ENCODE results near the gene AQP1.

DNA sequence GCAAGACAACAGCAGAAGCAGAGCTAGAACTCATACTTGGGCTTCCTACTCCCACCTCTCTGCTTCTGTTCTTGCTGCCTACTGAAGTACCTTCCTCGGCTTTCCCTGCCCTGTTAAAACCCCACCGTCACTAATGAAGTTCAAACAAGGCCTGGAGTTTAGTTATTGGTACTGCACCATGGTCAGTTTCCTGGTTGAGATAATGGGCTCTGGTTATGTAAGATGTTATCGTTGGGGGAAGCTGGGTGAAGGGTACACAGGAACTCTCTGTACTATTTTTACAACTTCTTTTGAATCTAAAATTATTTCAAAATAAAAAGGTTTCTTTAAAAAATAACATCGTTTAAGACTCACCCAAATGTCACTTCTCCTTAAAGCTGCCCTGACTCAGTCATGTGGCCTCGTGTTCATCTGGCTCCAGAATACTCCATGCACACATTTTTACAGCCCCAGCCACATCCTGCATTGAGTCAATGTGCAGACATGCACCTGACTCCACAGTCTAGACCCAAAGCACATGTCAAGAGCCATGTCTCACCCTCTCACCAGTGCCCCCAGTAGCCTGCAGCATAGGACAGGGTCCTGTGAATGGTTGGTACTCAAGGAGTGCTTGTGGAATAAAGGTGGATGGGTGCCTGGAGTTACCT, 36.9 kb upstream of the AQP1 start:
- TF ChIP-seq POLR2A (IDR thresholded peaks at IDR 0.05; ENCODE audit: low read depth, low read length), result no peak
- TF ChIP-seq, protein P1, sequence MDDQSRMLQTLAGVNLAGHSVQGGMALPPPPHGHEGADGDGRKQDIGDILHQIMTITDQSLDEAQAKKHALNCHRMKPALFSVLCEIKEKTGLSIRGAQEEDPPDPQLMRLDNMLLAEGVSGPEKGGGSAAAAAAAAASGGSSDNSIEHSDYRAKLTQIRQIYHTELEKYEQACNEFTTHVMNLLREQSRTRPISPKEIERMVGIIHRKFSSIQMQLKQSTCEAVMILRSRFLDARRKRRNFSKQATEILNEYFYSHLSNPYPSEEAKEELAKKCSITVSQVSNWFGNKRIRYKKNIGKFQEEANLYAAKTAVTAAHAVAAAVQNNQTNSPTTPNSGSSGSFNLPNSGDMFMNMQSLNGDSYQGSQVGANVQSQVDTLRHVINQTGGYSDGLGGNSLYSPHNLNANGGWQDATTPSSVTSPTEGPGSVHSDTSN (IDR thresholded peaks at IDR 0.05; ENCODE audit: insufficient replicate concordance, low read depth, low read length), result no peak
- no peak for TF ChIP-seq GABPA (IDR thresholded peaks at IDR 0.05; ENCODE audit: low read depth)
- no peak for TF ChIP-seq MYC (IDR thresholded peaks at IDR 0.05; ENCODE audit: insufficient read depth, insufficient read length, insufficient replicate concordance, low read length, severe bottlenecking)
- TF ChIP-seq NFIC (IDR thresholded peaks at IDR 0.05; ENCODE audit: low read depth, low read length), result no peak
- TF ChIP-seq, protein P2, sequence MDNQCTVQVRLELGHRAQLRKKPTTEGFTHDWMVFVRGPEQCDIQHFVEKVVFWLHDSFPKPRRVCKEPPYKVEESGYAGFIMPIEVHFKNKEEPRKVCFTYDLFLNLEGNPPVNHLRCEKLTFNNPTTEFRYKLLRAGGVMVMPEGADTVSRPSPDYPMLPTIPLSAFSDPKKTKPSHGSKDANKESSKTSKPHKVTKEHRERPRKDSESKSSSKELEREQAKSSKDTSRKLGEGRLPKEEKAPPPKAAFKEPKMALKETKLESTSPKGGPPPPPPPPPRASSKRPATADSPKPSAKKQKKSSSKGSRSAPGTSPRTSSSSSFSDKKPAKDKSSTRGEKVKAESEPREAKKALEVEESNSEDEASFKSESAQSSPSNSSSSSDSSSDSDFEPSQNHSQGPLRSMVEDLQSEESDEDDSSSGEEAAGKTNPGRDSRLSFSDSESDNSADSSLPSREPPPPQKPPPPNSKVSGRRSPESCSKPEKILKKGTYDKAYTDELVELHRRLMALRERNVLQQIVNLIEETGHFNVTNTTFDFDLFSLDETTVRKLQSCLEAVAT (IDR thresholded peaks at IDR 0.05), result no peak
- TF ChIP-seq, protein P3, sequence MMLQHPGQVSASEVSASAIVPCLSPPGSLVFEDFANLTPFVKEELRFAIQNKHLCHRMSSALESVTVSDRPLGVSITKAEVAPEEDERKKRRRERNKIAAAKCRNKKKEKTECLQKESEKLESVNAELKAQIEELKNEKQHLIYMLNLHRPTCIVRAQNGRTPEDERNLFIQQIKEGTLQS (IDR thresholded peaks at IDR 0.05; ENCODE audit: borderline replicate concordance, extremely low read depth, low read depth, low read length), result no peak
- TF ChIP-seq, protein P4, sequence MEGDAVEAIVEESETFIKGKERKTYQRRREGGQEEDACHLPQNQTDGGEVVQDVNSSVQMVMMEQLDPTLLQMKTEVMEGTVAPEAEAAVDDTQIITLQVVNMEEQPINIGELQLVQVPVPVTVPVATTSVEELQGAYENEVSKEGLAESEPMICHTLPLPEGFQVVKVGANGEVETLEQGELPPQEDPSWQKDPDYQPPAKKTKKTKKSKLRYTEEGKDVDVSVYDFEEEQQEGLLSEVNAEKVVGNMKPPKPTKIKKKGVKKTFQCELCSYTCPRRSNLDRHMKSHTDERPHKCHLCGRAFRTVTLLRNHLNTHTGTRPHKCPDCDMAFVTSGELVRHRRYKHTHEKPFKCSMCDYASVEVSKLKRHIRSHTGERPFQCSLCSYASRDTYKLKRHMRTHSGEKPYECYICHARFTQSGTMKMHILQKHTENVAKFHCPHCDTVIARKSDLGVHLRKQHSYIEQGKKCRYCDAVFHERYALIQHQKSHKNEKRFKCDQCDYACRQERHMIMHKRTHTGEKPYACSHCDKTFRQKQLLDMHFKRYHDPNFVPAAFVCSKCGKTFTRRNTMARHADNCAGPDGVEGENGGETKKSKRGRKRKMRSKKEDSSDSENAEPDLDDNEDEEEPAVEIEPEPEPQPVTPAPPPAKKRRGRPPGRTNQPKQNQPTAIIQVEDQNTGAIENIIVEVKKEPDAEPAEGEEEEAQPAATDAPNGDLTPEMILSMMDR (IDR thresholded peaks at IDR 0.05 in 2 of 3, conservative IDR thresholded peaks at IDR 0.05 in 1 of 3; ENCODE audit: control insufficient read depth in 2 of 3, extremely low read depth in 1 of 3, insufficient read depth in 1 of 3, low read depth in 3 of 3, low read length in 3 of 3), result no peak
- TF ChIP-seq JUND (IDR thresholded peaks at IDR 0.05; ENCODE audit: low read depth, low read length), result no peak
- TF ChIP-seq RAD21 (IDR thresholded peaks at IDR 0.05; ENCODE audit: insufficient read depth, low read depth, low read length), result no peak
- TF ChIP-seq CBX3 (IDR thresholded peaks at IDR 0.05; ENCODE audit: borderline replicate concordance, low read depth), result no peak
- TF ChIP-seq, protein P5, sequence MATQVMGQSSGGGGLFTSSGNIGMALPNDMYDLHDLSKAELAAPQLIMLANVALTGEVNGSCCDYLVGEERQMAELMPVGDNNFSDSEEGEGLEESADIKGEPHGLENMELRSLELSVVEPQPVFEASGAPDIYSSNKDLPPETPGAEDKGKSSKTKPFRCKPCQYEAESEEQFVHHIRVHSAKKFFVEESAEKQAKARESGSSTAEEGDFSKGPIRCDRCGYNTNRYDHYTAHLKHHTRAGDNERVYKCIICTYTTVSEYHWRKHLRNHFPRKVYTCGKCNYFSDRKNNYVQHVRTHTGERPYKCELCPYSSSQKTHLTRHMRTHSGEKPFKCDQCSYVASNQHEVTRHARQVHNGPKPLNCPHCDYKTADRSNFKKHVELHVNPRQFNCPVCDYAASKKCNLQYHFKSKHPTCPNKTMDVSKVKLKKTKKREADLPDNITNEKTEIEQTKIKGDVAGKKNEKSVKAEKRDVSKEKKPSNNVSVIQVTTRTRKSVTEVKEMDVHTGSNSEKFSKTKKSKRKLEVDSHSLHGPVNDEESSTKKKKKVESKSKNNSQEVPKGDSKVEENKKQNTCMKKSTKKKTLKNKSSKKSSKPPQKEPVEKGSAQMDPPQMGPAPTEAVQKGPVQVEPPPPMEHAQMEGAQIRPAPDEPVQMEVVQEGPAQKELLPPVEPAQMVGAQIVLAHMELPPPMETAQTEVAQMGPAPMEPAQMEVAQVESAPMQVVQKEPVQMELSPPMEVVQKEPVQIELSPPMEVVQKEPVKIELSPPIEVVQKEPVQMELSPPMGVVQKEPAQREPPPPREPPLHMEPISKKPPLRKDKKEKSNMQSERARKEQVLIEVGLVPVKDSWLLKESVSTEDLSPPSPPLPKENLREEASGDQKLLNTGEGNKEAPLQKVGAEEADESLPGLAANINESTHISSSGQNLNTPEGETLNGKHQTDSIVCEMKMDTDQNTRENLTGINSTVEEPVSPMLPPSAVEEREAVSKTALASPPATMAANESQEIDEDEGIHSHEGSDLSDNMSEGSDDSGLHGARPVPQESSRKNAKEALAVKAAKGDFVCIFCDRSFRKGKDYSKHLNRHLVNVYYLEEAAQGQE (IDR thresholded peaks at IDR 0.05; ENCODE audit: low read depth, low read length), result no peak
- no peak for TF ChIP-seq ZNF384 (IDR thresholded peaks at IDR 0.05; ENCODE audit: borderline replicate concordance, low read depth, low read length)
